ENCODE data around the gene PTRH2.

The PTRH2 gene

DNA sequence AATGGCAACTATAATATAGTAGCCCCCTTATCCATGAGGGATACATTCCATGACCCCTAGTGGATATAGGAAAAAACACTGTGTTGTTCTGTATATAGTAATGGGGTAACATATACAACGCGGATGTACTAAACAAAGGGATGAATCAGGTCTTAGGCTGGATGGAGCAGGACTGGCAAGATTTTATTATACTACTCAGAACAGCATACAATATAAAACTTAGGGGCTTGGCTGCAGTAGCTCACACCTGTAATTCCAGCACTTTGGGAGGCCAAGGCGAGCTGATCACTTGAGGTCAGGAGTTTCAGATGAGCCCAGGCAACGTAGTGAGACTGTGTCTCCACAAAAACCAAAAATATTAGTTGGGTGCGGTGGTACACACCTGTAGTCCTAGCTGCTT lies 27.0 kb upstream of the PTRH2 start:
- Mint-ChIP-seq H3K9me3 (no peaks in the 10 kb centered on the region), H3K36me3 (ENCODE audit: insufficient read depth) (peaks cover 52% of the 10 kb centered on the region), H3K27me3 (no peaks in the 10 kb centered on the region), H3K4me1 (ENCODE audit: low read depth in 2 of 2) (peaks cover 7% of the 10 kb centered on the region in 2 donors), H3K4me3 (no peak overlapping the region), H3K27ac (no peak overlapping the region)
- no peak for ATAC-seq (replicated peaks)
- no peak for DNase-seq

GRCh38 chr17:59733697-59734096 lies 26.5 kb upstream of the PTRH2 start:
- Mint-ChIP-seq H3K4me1 (ENCODE audit: low read depth in 2 of 2) (peaks cover 7% of the 10 kb centered on the region in 2 donors), H3K36me3 (ENCODE audit: insufficient read depth) (peaks cover 52% of the 10 kb centered on the region), H3K9me3 (no peaks in the 10 kb centered on the region), H3K4me3 (no peak overlapping the region), H3K27ac (no peak overlapping the region), H3K27me3 (no peaks in the 10 kb centered on the region)
- DNase-seq (no peak), ATAC-seq (replicated peaks) (no peak)

- Mint-ChIP-seq H3K27ac (peak overlapping the region; percentile 53 to 69), H3K4me1 (ENCODE audit: low read depth in 2 of 2) (peaks cover 7% of the 10 kb centered on the region in 2 donors)
- no peak for ATAC-seq (replicated peaks)
These were observed 23.1 kb upstream of the PTRH2 start for GRCh38 chr17:59730268-59730834.

DNA sequence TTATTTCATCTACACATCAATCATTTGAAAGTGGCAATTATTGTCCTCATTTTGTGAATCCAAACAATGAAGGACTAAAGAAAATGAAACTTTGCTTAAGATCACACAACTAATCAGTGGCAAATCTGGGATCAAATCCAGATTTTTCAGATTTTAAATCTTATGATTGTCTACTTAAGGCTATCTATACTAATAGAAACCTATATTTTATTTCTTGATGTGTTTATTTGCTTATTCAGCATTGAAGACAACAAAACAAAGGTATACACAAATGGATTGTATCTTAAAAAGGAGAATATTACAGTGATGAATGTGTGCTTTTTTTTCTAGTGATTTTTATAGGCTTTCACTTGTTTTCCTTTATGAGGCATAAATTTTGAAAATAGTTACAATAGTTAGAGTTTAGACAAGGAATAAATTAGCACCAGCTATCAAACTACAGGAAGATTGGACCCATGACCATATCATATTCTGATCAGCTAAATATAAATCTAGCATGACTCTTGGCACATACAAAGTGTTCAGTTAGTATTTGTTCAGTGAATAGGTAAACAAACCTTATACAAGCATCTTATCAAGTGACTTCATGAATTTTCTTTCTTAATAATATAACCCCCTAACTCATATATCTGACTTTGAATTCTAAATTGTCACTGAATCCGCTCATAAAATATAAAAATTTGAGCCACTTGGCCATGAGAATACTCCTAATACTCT lies 20.7 kb upstream of the PTRH2 start:
- no peak overlapping the region for H3K27ac Mint-ChIP-seq
- H3K36me3 Mint-ChIP-seq (ENCODE audit: insufficient read depth): peaks cover 21% of the 10 kb centered on the region
- no peaks in the 10 kb centered on the region for H3K9me3 Mint-ChIP-seq
- H3K27me3 Mint-ChIP-seq: no peaks in the 10 kb centered on the region
- H3K4me3 Mint-ChIP-seq: no peak overlapping the region
- ATAC-seq (replicated peaks) (no peak), DNase-seq (no peak)
- peaks cover 10 to 19% of the 10 kb centered on the region in 2 donors for H3K4me1 Mint-ChIP-seq (ENCODE audit: low read depth in 2 of 2)

More at GRCh38 chr17:59730268-59730834, 23.1 kb upstream of the PTRH2 start:
- Mint-ChIP-seq H3K9me3 (no peaks in the 10 kb centered on the region), H3K36me3 (ENCODE audit: insufficient read depth) (peaks cover 32% of the 10 kb centered on the region), H3K27me3 (no peaks in the 10 kb centered on the region), H3K4me3 (no peak overlapping the region)
- DNase-seq: no peak

DNA sequence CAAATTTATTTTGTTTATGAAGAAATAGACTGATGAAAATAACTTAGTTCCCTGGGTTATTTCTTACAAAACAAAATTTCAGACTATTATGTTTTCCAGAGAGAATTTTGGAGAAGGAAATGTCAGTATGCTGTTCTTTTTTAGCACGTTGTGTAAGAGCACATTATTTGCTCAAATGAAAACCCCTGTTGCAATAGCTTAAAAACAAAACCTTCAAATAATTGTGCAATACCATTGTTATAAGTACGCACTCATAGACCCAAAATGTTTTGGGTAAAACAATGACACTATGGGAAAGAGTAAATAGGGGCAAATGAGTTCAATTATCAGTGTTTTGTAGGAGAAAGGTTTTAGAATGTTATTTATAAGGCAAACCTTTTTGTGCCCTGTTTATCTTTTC lies 18.5 kb upstream of the PTRH2 start:
- ATAC-seq (replicated peaks) (no peak), DNase-seq (no peak)
- Mint-ChIP-seq H3K27ac (no peak overlapping the region), H3K36me3 (ENCODE audit: insufficient read depth) (peaks cover 12% of the 10 kb centered on the region), H3K4me3 (no peak overlapping the region), H3K4me1 (ENCODE audit: low read depth in 2 of 2) (peaks cover 12 to 30% of the 10 kb centered on the region in 2 donors), H3K9me3 (no peaks in the 10 kb centered on the region), H3K27me3 (no peaks in the 10 kb centered on the region)

DNA sequence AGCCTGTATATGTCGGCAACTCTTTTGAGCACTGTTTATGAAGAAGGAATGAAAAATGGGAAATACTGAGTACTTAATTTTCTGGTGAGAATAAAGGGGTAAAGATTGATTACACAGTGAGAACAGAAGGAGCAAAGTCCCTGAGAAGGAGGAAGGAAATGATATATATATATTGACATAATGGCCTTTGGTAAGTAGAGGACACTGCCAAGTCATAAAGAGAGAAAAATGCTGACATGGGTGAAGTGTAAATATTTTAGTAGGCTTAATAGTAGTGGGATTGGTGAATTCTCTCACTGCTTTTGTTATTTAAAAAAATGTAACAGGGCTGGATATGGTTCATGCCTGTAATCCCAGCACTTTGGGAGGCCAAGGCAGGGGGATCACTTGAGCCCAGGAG lies 16.4 kb upstream of the PTRH2 start:
- H3K27me3 Mint-ChIP-seq: no peaks in the 10 kb centered on the region
- no peak for DNase-seq
- peaks cover 10 to 34% of the 10 kb centered on the region in 2 donors for H3K4me1 Mint-ChIP-seq (ENCODE audit: low read depth in 2 of 2)

GRCh38 chr17:59723041-59723440 lies 15.8 kb upstream of the PTRH2 start:
- no peak for DNase-seq
- H3K9me3 Mint-ChIP-seq: no peaks in the 10 kb centered on the region
- peaks cover 14% of the 10 kb centered on the region for H3K36me3 Mint-ChIP-seq (ENCODE audit: insufficient read depth)
- H3K4me1 Mint-ChIP-seq (ENCODE audit: low read depth in 2 of 2): peaks cover 13 to 38% of the 10 kb centered on the region in 2 donors
- ATAC-seq (replicated peaks): no peak
- no peak overlapping the region for H3K4me3 Mint-ChIP-seq
- no peaks in the 10 kb centered on the region for H3K27me3 Mint-ChIP-seq
- H3K27ac Mint-ChIP-seq: peak overlapping the region in 1 of 2 donors; percentile 29

More for the DNA sequence above, 16.4 kb upstream of the PTRH2 start:
- H3K36me3 Mint-ChIP-seq (ENCODE audit: insufficient read depth): peaks cover 12% of the 10 kb centered on the region
- H3K9me3 Mint-ChIP-seq: no peaks in the 10 kb centered on the region
- H3K27ac Mint-ChIP-seq: no peak overlapping the region
- H3K4me3 Mint-ChIP-seq: no peak overlapping the region
- no peak for ATAC-seq (replicated peaks)

- peaks cover 13 to 38% of the 10 kb centered on the region in 2 donors for H3K4me1 Mint-ChIP-seq (ENCODE audit: low read depth in 2 of 2)
- no peak overlapping the region for H3K4me3 Mint-ChIP-seq
- H3K9me3 Mint-ChIP-seq: no peaks in the 10 kb centered on the region
- DNase-seq (no peak), ATAC-seq (replicated peaks) (no peak)
- peak overlapping the region in 1 of 2 donors; percentile 60 for H3K27ac Mint-ChIP-seq
- no peaks in the 10 kb centered on the region for H3K27me3 Mint-ChIP-seq
- peaks cover 14% of the 10 kb centered on the region for H3K36me3 Mint-ChIP-seq (ENCODE audit: insufficient read depth)
These were observed 15.4 kb upstream of the PTRH2 start for GRCh38 chr17:59722623-59723022.

- Mint-ChIP-seq H3K4me1 (ENCODE audit: low read depth in 2 of 2) (peaks cover 21 to 43% of the 10 kb centered on the region in 2 donors), H3K27ac (peak overlapping the region in 1 of 2 donors; percentile 41), H3K27me3 (no peaks in the 10 kb centered on the region), H3K4me3 (no peak overlapping the region), H3K36me3 (ENCODE audit: insufficient read depth) (peaks cover 24% of the 10 kb centered on the region), H3K9me3 (no peaks in the 10 kb centered on the region)
- no peak for DNase-seq
- ATAC-seq (replicated peaks): no peak
These were observed 12.3 kb upstream of the PTRH2 start for GRCh38 chr17:59719526-59719925.

DNA sequence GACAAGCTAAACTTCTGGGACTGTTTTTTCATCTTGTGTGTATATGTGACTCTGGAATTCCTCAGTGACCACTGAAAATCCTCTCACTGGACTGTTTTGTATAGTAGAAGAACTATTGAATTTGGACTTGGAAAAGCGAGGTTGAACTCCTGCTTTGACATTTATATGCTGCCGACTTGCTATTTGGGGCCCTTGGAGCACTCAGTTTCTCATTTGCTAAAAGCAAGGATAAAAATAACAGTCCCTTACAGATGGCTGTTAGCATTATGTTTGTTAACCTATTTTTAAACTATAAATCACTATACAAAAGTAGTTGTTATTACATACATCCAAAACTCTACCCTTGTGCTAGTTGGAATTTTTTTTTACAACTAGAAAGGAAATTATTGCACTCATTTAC lies 9.2 kb upstream of the PTRH2 start:
- Mint-ChIP-seq H3K36me3 (ENCODE audit: insufficient read depth) (peaks cover 19% of the 10 kb centered on the region), H3K27me3 (no peaks in the 10 kb centered on the region), H3K4me1 (ENCODE audit: low read depth in 2 of 2) (peaks cover 16 to 26% of the 10 kb centered on the region in 2 donors), H3K9me3 (no peaks in the 10 kb centered on the region), H3K4me3 (no peak overlapping the region), H3K27ac (no peak overlapping the region)
- DNase-seq (no peak), ATAC-seq (replicated peaks) (no peak)

- no peak for DNase-seq
- Mint-ChIP-seq H3K36me3 (ENCODE audit: insufficient read depth) (peaks cover 15% of the 10 kb centered on the region), H3K27ac (no peak overlapping the region), H3K4me1 (ENCODE audit: low read depth in 2 of 2) (peaks cover 22 to 32% of the 10 kb centered on the region in 2 donors), H3K4me3 (no peak overlapping the region), H3K27me3 (no peaks in the 10 kb centered on the region), H3K9me3 (no peaks in the 10 kb centered on the region)
- no peak for ATAC-seq (replicated peaks)
These were observed 7.0 kb upstream of the PTRH2 start for GRCh38 chr17:59714255-59714654.

DNA sequence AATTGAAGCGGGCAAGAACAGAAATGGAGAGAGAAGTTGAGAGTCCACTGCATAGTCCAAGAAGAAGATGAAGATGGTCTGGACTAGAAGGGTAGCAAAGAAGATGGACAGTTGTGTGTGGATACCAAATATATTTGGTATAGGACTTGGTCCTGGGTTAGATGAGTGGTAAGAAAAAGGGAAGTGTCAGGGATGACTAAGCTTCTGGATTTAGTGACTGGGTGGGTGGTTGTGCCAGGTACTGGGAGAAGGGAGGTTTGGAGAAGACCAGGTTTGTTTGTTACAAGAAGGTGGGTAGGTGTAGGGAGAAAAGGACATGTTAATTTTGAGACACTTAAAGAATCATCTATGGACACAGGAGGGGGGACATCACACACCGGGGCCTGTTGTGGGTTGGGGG lies 5.6 kb upstream of the PTRH2 start:
- Mint-ChIP-seq H3K27me3 (no peaks in the 10 kb centered on the region), H3K27ac (no peak overlapping the region), H3K4me3 (no peak overlapping the region), H3K9me3 (no peaks in the 10 kb centered on the region), H3K36me3 (ENCODE audit: insufficient read depth) (peaks cover 14% of the 10 kb centered on the region), H3K4me1 (ENCODE audit: low read depth in 2 of 2) (peaks cover 26 to 31% of the 10 kb centered on the region in 2 donors)
- DNase-seq: no peak
- no peak for ATAC-seq (replicated peaks)

- Mint-ChIP-seq H3K4me1 (ENCODE audit: low read depth in 2 of 2) (peaks cover 31 to 39% of the 10 kb centered on the region in 2 donors), H3K27me3 (no peaks in the 10 kb centered on the region), H3K36me3 (ENCODE audit: insufficient read depth) (peaks cover 21% of the 10 kb centered on the region), H3K9me3 (no peaks in the 10 kb centered on the region), H3K4me3 (no peak overlapping the region), H3K27ac (no peak overlapping the region)
- ATAC-seq (replicated peaks): no peak
- no peak for DNase-seq
These were observed 4.7 kb upstream of the PTRH2 start for GRCh38 chr17:59711936-59712335.

DNA sequence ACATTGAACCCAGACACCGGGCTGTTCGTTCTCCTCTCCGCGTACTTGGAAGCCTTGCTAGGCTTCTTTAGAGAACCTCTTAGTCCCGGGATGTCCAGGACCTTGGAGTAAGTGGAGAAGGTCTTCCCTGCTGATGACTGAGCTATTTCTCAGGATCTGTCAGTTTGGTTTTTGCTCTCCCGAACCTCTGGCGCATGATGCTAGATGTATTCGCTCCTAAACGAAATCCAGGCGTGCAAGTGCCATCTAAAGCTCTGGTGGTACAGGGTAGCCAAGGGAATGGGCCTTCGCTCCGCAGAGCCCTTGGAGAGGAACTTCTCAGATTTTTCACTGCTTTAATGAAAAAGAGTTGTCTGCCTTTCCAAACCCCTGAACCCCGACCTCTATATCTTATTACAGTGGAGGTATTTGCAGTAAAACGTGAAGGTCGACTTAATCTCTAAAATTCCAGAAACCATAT lies 771 bp upstream of the PTRH2 start:
- DNase-seq (no peak), ATAC-seq (replicated peaks) (no peak)
- Mint-ChIP-seq H3K36me3 (ENCODE audit: insufficient read depth) (peaks cover 28% of the 10 kb centered on the region), H3K4me3 (peak overlapping the region; percentile 94 to 98), H3K27me3 (no peaks in the 10 kb centered on the region), H3K27ac (peak overlapping the region; percentile 98 to 100), H3K4me1 (ENCODE audit: low read depth in 2 of 2) (peaks cover 44 to 56% of the 10 kb centered on the region in 2 donors), H3K9me3 (no peaks in the 10 kb centered on the region)
